ENCODE data around the gene MYOM1.

Gene MYOM1

GRCh38 chr18:3157086-3157485 lies 62.7 kb downstream of the MYOM1 start:
- H2AFZ ChIP-seq (ENCODE audit: low read length) = no peak overlapping the region
- no peaks in the 10 kb centered on the region for H3K4me1 ChIP-seq (ENCODE audit: low read length)
- no peaks in the 10 kb centered on the region for H3K27me3 ChIP-seq (replicated peaks; ENCODE audit: insufficient read depth, low read length)
- H3K4me2 ChIP-seq (ENCODE audit: low read depth, low read length) = no peak overlapping the region
- no peaks in the 10 kb centered on the region for H3F3A ChIP-seq (ENCODE audit: insufficient read depth, low read length)
- no peaks in the 10 kb centered on the region for H3K79me2 ChIP-seq (ENCODE audit: low read length)
- no peaks in the 10 kb centered on the region for H4K20me1 ChIP-seq (ENCODE audit: insufficient read depth, low read length)
- no peak overlapping the region for H3K4me3 ChIP-seq (ENCODE audit: low read length)
- no peak for DNase-seq
- TF ChIP-seq EZH2 (optimal IDR thresholded peaks at IDR 0.05; ENCODE audit: low read depth, low read length) = no peak
- TF ChIP-seq EZH2phosphoT487 (IDR thresholded peaks at IDR 0.05; ENCODE audit: low read length) = no peak
- TF ChIP-seq CTCF (IDR thresholded peaks at IDR 0.05; ENCODE audit: low read length) = no peak
- H3K27ac ChIP-seq (ENCODE audit: low read length) = no peak overlapping the region
- H3K9me2 ChIP-seq (replicated peaks; ENCODE audit: insufficient read depth, low read length) = no peaks in the 10 kb centered on the region
- H3K9me3 ChIP-seq (replicated peaks; ENCODE audit: insufficient read depth, low read length) = no peaks in the 10 kb centered on the region
- H3K36me3 ChIP-seq (replicated peaks; ENCODE audit: insufficient read depth, low read length) = no peaks in the 10 kb centered on the region
- H3K9ac ChIP-seq (ENCODE audit: low read length) = no peak overlapping the region

GRCh38 chr18:3156325-3156640 lies 63.5 kb downstream of the MYOM1 start:
- Histone ChIP-seq H3K27ac (ENCODE audit: low read length) (no peak overlapping the region), H3K4me3 (ENCODE audit: low read length) (no peak overlapping the region), H3K9me2 (replicated peaks; ENCODE audit: insufficient read depth, low read length) (no peaks in the 10 kb centered on the region), H3K9me3 (replicated peaks; ENCODE audit: insufficient read depth, low read length) (no peaks in the 10 kb centered on the region), H3K79me2 (ENCODE audit: low read length) (no peaks in the 10 kb centered on the region), H2AFZ (ENCODE audit: low read length) (no peak overlapping the region), H3K4me2 (ENCODE audit: low read depth, low read length) (no peak overlapping the region), H3K27me3 (replicated peaks; ENCODE audit: insufficient read depth, low read length) (no peaks in the 10 kb centered on the region), H3K4me1 (ENCODE audit: low read length) (no peaks in the 10 kb centered on the region), H3F3A (ENCODE audit: insufficient read depth, low read length) (no peaks in the 10 kb centered on the region), H3K36me3 (replicated peaks; ENCODE audit: insufficient read depth, low read length) (no peaks in the 10 kb centered on the region), H3K9ac (ENCODE audit: low read length) (no peak overlapping the region), H4K20me1 (ENCODE audit: insufficient read depth, low read length) (no peaks in the 10 kb centered on the region)
- no peak for DNase-seq
- TF ChIP-seq EZH2phosphoT487 (IDR thresholded peaks at IDR 0.05; ENCODE audit: low read length) = no peak

DNA sequence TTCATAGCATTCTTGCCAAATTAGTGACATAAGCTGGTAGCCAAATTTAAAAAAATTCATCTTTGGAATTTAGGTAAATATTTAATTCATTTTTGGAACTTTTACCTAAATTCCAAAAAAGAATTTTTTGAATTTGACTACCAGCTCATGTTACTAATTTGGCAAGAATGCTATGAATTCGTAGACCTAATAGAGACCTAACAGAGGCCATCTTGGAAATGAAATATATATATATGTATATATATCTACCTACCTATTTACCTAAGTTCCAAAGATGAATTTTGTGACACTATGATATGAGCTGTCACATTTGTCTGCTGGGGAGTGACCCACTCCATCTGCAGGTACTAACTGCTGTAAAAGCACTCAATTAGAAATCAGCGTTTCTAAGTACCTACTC lies 65.6 kb downstream of the MYOM1 start:
- no peaks in the 10 kb centered on the region for H3K4me1 ChIP-seq (ENCODE audit: low read length)
- H4K20me1 ChIP-seq (ENCODE audit: insufficient read depth, low read length) = no peaks in the 10 kb centered on the region
- H3K4me3 ChIP-seq (ENCODE audit: low read length) = no peak overlapping the region
- TF ChIP-seq EZH2 (optimal IDR thresholded peaks at IDR 0.05; ENCODE audit: low read depth, low read length) = no peak
- TF ChIP-seq CTCF (IDR thresholded peaks at IDR 0.05; ENCODE audit: low read length) = no peak
- TF ChIP-seq EZH2phosphoT487 (IDR thresholded peaks at IDR 0.05; ENCODE audit: low read length) = no peak
- no peaks in the 10 kb centered on the region for H3K9me3 ChIP-seq (replicated peaks; ENCODE audit: insufficient read depth, low read length)
- no peaks in the 10 kb centered on the region for H3K36me3 ChIP-seq (replicated peaks; ENCODE audit: insufficient read depth, low read length)
- H3K27me3 ChIP-seq (replicated peaks; ENCODE audit: insufficient read depth, low read length) = no peaks in the 10 kb centered on the region
- no peak for DNase-seq
- no peak overlapping the region for H3K4me2 ChIP-seq (ENCODE audit: low read depth, low read length)
- H3K9ac ChIP-seq (ENCODE audit: low read length) = no peak overlapping the region
- H3K9me2 ChIP-seq (replicated peaks; ENCODE audit: insufficient read depth, low read length) = no peaks in the 10 kb centered on the region
- no peak overlapping the region for H2AFZ ChIP-seq (ENCODE audit: low read length)
- H3F3A ChIP-seq (ENCODE audit: insufficient read depth, low read length) = no peaks in the 10 kb centered on the region
- no peak overlapping the region for H3K27ac ChIP-seq (ENCODE audit: low read length)
- no peaks in the 10 kb centered on the region for H3K79me2 ChIP-seq (ENCODE audit: low read length)

GRCh38 chr18:3153107-3153704 lies 66.6 kb downstream of the MYOM1 start:
- no peak overlapping the region for H2AFZ ChIP-seq (ENCODE audit: low read length)

More at GRCh38 chr18:3153107-3153704, 66.6 kb downstream of the MYOM1 start:
- Histone ChIP-seq H3F3A (ENCODE audit: insufficient read depth, low read length) (no peaks in the 10 kb centered on the region), H3K9me2 (replicated peaks; ENCODE audit: insufficient read depth, low read length) (no peaks in the 10 kb centered on the region), H3K36me3 (replicated peaks; ENCODE audit: insufficient read depth, low read length) (no peaks in the 10 kb centered on the region), H3K4me1 (ENCODE audit: low read length) (no peaks in the 10 kb centered on the region), H3K27ac (ENCODE audit: low read length) (no peak overlapping the region), H3K27me3 (replicated peaks; ENCODE audit: insufficient read depth, low read length) (no peaks in the 10 kb centered on the region), H3K79me2 (ENCODE audit: low read length) (no peaks in the 10 kb centered on the region), H4K20me1 (ENCODE audit: insufficient read depth, low read length) (no peaks in the 10 kb centered on the region), H3K9ac (ENCODE audit: low read length) (no peak overlapping the region), H3K4me2 (ENCODE audit: low read depth, low read length) (no peak overlapping the region), H3K9me3 (replicated peaks; ENCODE audit: insufficient read depth, low read length) (no peaks in the 10 kb centered on the region), H3K4me3 (ENCODE audit: low read length) (no peak overlapping the region)
- TF ChIP-seq EZH2 (optimal IDR thresholded peaks at IDR 0.05; ENCODE audit: low read depth, low read length) = no peak
- TF ChIP-seq CTCF (IDR thresholded peaks at IDR 0.05; ENCODE audit: low read length) = no peak
- TF ChIP-seq EZH2phosphoT487 (IDR thresholded peaks at IDR 0.05; ENCODE audit: low read length) = no peak
- DNase-seq = no peak

Data from MM.1S (cell line).